ENCODE measurements around the gene SELENOP.
"Not testable (repeated sequence)": the region's sequence is repeated elsewhere in the genome, so short reads cannot be mapped to it uniquely, and the experiment has no call there.

The SELENOP gene

GRCh38 chr5:42825422-42826148 lies 13.9 kb upstream of the SELENOP start:
- DNase-seq, result no peak

GRCh38 chr5:42824347-42824976 lies 12.8 kb upstream of the SELENOP start:
- DNase-seq, result no peak

GRCh38 chr5:42822548-42822947 lies 10.9 kb upstream of the SELENOP start:
- DNase-seq, result no peak

- no peak for DNase-seq
Measured at GRCh38 chr5:42819745-42820144, 8.1 kb upstream of the SELENOP start.

GRCh38 chr5:42816546-42816945 lies 4.9 kb upstream of the SELENOP start:
- not testable (repeated sequence) for DNase-seq

GRCh38 chr5:42813533-42813932 lies 1.8 kb upstream of the SELENOP start:
- no peak for DNase-seq

- no peak for DNase-seq
Measured at GRCh38 chr5:42812620-42813019, 928 bp upstream of the SELENOP start.

GRCh38 chr5:42810834-42811590 lies 680 bp downstream of the SELENOP start:
- no peak for DNase-seq

GRCh38 chr5:42808888-42809611 lies 2.6 kb downstream of the SELENOP start:
- DNase-seq, result no peak

GRCh38 chr5:42807722-42808447 lies 3.8 kb downstream of the SELENOP start:
- DNase-seq, result no peak

- DNase-seq, result no peak
Measured at GRCh38 chr5:42806701-42807262, 4.9 kb downstream of the SELENOP start.

- DNase-seq, result no peak
Measured at GRCh38 chr5:42806004-42806700, 5.5 kb downstream of the SELENOP start.

- DNase-seq, result no peak
Measured at GRCh38 chr5:42804717-42805339, 6.9 kb downstream of the SELENOP start.

GRCh38 chr5:42801516-42802166 lies 10.1 kb downstream of the SELENOP start:
- DNase-seq, result no peak

- DNase-seq, result no peak
Measured at GRCh38 chr5:42800748-42801330, 10.9 kb downstream of the SELENOP start.

GRCh38 chr5:42799668-42800114 lies 12.0 kb downstream of the SELENOP start:
- no peak for DNase-seq

- DNase-seq, result no peak
Measured at GRCh38 chr5:42799241-42799608, 12.5 kb downstream of the SELENOP start.

GRCh38 chr5:42798284-42799240 lies 13.1 kb downstream of the SELENOP start:
- no peak for DNase-seq

- DNase-seq, result no peak
Measured at GRCh38 chr5:42791151-42791550, 20.5 kb downstream of the SELENOP start.

All from NCI-H1048 (cell line).